H9 (cell line): Measurements from ENCODE around the gene TGFBRAP1. TPM values are rescaled to one million over a fixed set of nuclear protein-coding genes. Genes with fewer than 3 reads are reported as not detected.

Source experiments
- DNase-seq: peaks from one replicate; pipeline ENCODE4 v3.0.0-alpha.2; 2017
- H2AFZ ChIP-seq: one replicate; pipeline ENCODE4 v1.6.1; 2013; ENCODE audit warnings: mild to moderate bottlenecking, low read length, control low read depth, moderate library complexity
- H2AK5ac ChIP-seq: 2 replicates; pipeline ENCODE4 v1.6.1; 2013; ENCODE audit warnings: low read length, control low read depth, mixed read lengths; ENCODE audit not compliant: insufficient read length
- H2BK120ac ChIP-seq: one replicate; pipeline ENCODE4 v1.6.1; 2013; ENCODE audit warnings: low read depth, mild to moderate bottlenecking, low read length, control low read depth, inconsistent platforms; ENCODE audit not compliant: poor library complexity, severe bottlenecking
- H2BK12ac ChIP-seq: 2 replicates; pipeline ENCODE4 v1.6.1; 2013; ENCODE audit warnings: low read length, control low read depth, mixed read lengths, low read depth; ENCODE audit not compliant: insufficient read length
- H2BK15ac ChIP-seq: 2 replicates; pipeline ENCODE4 v1.6.1; 2013; ENCODE audit warnings: low read depth, low read length, control low read depth
- H2BK20ac ChIP-seq: one replicate; pipeline ENCODE4 v1.6.1; 2013; ENCODE audit warnings: low read depth, mild to moderate bottlenecking, low read length, control low read depth, inconsistent platforms; ENCODE audit not compliant: poor library complexity, severe bottlenecking
- H2BK5ac ChIP-seq: 2 replicates; pipeline ENCODE4 v1.6.1; 2013; ENCODE audit warnings: low read length, control low read depth, mixed read lengths; ENCODE audit not compliant: insufficient read length
- H3K14ac ChIP-seq: 2 replicates; pipeline ENCODE4 v1.6.1; 2013; ENCODE audit warnings: low read length, control low read depth; ENCODE audit not compliant: insufficient read depth
- H3K18ac ChIP-seq: 2 replicates; pipeline ENCODE4 v1.6.1; 2013; ENCODE audit warnings: low read depth, mild to moderate bottlenecking, mixed read lengths, low read length, control low read depth; ENCODE audit not compliant: insufficient read length
- H3K23ac ChIP-seq: 2 replicates; pipeline ENCODE4 v1.6.1; 2013; ENCODE audit warnings: low read length, control low read depth, mixed read lengths, low read depth; ENCODE audit not compliant: insufficient read length
- H3K23me2 ChIP-seq: 2 replicates; pipeline ENCODE4 v1.6.1; 2013; ENCODE audit warnings: low read depth, mild to moderate bottlenecking, mixed read lengths, low read length, control low read depth; ENCODE audit not compliant: insufficient read length, poor library complexity, severe bottlenecking
- H3K27ac ChIP-seq: 2 replicates; pipeline ENCODE4 v1.5.1; 2013; ENCODE audit warnings: low read length, control low read depth, mixed read lengths, low read depth; ENCODE audit not compliant: insufficient read length
- H3K27me3 ChIP-seq: 2 replicates; pipeline ENCODE4 v1.6.1; 2013; ENCODE audit warnings: low read length, control low read depth, inconsistent platforms; ENCODE audit not compliant: insufficient read depth
- H3K4ac ChIP-seq: 2 replicates; pipeline ENCODE4 v1.6.1; 2013; ENCODE audit warnings: low read depth, mild to moderate bottlenecking, control low read depth, inconsistent platforms, low read length, moderate library complexity
- H3K4me1 ChIP-seq: 2 replicates; pipeline ENCODE4 v1.6.1; 2013; ENCODE audit warnings: low read length, control low read depth, inconsistent platforms; ENCODE audit not compliant: insufficient read depth
- H3K4me2 ChIP-seq: 2 replicates; pipeline ENCODE4 v1.6.1; 2013; ENCODE audit warnings: low read length, control low read depth, mixed read lengths; ENCODE audit not compliant: insufficient read length, insufficient read depth
- H3K56ac ChIP-seq: 2 replicates; pipeline ENCODE4 v1.6.1; 2013; ENCODE audit warnings: low read depth, mild to moderate bottlenecking, mixed read lengths, low read length, control low read depth; ENCODE audit not compliant: insufficient read length
- H3K79me1 ChIP-seq: 2 replicates; pipeline ENCODE4 v1.6.1; 2013; ENCODE audit warnings: low read depth, mild to moderate bottlenecking, moderate library complexity, low read length, control low read depth, inconsistent platforms; ENCODE audit not compliant: insufficient read depth, poor library complexity, severe bottlenecking
- H3K79me2 ChIP-seq: 2 replicates; pipeline ENCODE4 v1.6.1; 2013; ENCODE audit warnings: low read length, control low read depth, inconsistent platforms; ENCODE audit not compliant: insufficient read depth
- H3K9ac ChIP-seq: 2 replicates; pipeline ENCODE4 v1.6.1; 2013; ENCODE audit warnings: low read length, control low read depth, mixed read lengths; ENCODE audit not compliant: insufficient read length; ENCODE audit errors: extremely low read depth
- H3K9me3 ChIP-seq: one replicate; pipeline ENCODE4 v1.6.1; 2013; ENCODE audit warnings: low read depth, low read length, inconsistent platforms; ENCODE audit not compliant: control insufficient read depth
- H3T11ph ChIP-seq: one replicate; pipeline ENCODE4 v1.6.1; 2013; ENCODE audit warnings: mild to moderate bottlenecking, low read length, control low read depth, inconsistent platforms
- H4K20me1 ChIP-seq: one replicate; pipeline ENCODE4 v1.6.1; 2013; ENCODE audit not compliant: control insufficient read depth, insufficient read length, insufficient read depth
- H4K5ac ChIP-seq: 2 replicates; pipeline ENCODE4 v1.6.1; 2013; ENCODE audit warnings: low read depth, mild to moderate bottlenecking, mixed read lengths, low read length, control low read depth; ENCODE audit not compliant: insufficient read length
- H4K8ac ChIP-seq: replicated peaks from 2 replicates; pipeline ENCODE4 v1.6.1; 2013; ENCODE audit warnings: low read length, control low read depth, mixed read lengths, low read depth; ENCODE audit not compliant: insufficient read length
- H4K91ac ChIP-seq: 2 replicates; pipeline ENCODE4 v1.6.1; 2013; ENCODE audit warnings: low read depth, mild to moderate bottlenecking, moderate library complexity, mixed read lengths, low read length, control low read depth; ENCODE audit not compliant: insufficient read length
- H3K27ac Mint-ChIP-seq, 3 experiments: 2 replicates in 2 of 3; 3 replicates in 1 of 3; pipeline ENCODE4 v1.8.0; 2020 to 2021; ENCODE audit warnings: mixed read lengths in 3 of 3, mild to moderate bottlenecking in 1 of 3, moderate library complexity in 1 of 3
- H3K27me3 Mint-ChIP-seq: 2 replicates; pipeline ENCODE4 v1.8.0; 2021; ENCODE audit warnings: low read depth, mild to moderate bottlenecking, moderate library complexity, mixed read lengths
- H3K36me3 Mint-ChIP-seq, 3 experiments: 2 replicates in 2 of 3; 3 replicates in 1 of 3; pipeline ENCODE4 v1.8.0; 2020 to 2021; ENCODE audit warnings: low read depth in 3 of 3, mixed read lengths in 3 of 3; ENCODE audit not compliant: insufficient read depth in 1 of 3
- H3K4me1 Mint-ChIP-seq, 2 experiments: 2 replicates each; pipeline ENCODE4 v1.8.0; 2020; ENCODE audit warnings: mixed read lengths in 2 of 2
- H3K4me3 Mint-ChIP-seq, 2 experiments: 2 replicates in 1 of 2; 3 replicates in 1 of 2; pipeline ENCODE4 v1.8.0; 2020 to 2021; ENCODE audit warnings: mild to moderate bottlenecking in 2 of 2, mixed read lengths in 2 of 2, moderate library complexity in 1 of 2
- H3K9me3 Mint-ChIP-seq, 2 experiments: 2 replicates in 1 of 2; 3 replicates in 1 of 2; pipeline ENCODE4 v1.8.0; 2020; ENCODE audit warnings: mild to moderate bottlenecking in 2 of 2, mixed read lengths in 2 of 2, moderate library complexity in 1 of 2
- total RNA-seq: library from RNA; stranded (reverse); gene quantifications from 2 replicates; pipeline ENCODE4 v1.2.1, GENCODE V29; 2021
- TF ChIP-seq, protein P1 (sequence below): fragments of 200-600 bp; sonication (generic); conservative IDR thresholded peaks from 3 replicates; pipeline ENCODE4 v1.8.0; 2021; ENCODE audit warnings: antibody characterized with exemption, mild to moderate bottlenecking

The TGFBRAP1 gene
- total RNA-seq, 1 experiment from 2014 or later, result 23.6 TPM

DNA sequence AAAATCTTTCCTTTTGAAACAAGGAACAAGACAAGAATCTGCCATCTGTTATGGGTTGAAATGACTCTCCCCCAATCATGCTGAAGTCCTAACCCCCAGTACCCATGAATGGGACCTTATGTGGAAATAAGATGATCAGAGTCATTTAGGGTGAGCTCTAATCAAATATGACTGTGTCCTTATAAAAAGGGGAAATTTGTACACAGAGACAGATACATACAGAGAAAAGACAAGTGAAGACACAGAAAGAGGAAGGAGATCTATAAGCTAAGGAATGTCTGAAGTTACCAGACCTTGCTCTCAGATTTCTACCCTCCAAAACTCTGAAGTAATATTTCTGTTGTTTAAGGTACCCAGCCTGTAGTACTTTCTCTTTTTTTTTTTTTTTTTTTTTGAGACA, 15.7 kb downstream of the TGFBRAP1 start:
- no peak overlapping the region for H4K5ac ChIP-seq
- H3K4ac ChIP-seq, result no peak overlapping the region
- H2BK12ac ChIP-seq, result no peak overlapping the region
- TF ChIP-seq, protein P1, sequence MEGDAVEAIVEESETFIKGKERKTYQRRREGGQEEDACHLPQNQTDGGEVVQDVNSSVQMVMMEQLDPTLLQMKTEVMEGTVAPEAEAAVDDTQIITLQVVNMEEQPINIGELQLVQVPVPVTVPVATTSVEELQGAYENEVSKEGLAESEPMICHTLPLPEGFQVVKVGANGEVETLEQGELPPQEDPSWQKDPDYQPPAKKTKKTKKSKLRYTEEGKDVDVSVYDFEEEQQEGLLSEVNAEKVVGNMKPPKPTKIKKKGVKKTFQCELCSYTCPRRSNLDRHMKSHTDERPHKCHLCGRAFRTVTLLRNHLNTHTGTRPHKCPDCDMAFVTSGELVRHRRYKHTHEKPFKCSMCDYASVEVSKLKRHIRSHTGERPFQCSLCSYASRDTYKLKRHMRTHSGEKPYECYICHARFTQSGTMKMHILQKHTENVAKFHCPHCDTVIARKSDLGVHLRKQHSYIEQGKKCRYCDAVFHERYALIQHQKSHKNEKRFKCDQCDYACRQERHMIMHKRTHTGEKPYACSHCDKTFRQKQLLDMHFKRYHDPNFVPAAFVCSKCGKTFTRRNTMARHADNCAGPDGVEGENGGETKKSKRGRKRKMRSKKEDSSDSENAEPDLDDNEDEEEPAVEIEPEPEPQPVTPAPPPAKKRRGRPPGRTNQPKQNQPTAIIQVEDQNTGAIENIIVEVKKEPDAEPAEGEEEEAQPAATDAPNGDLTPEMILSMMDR, result no peak
- no peak overlapping the region for H2BK15ac ChIP-seq
- no peak overlapping the region for H2BK5ac ChIP-seq
- no peak overlapping the region for H3K23ac ChIP-seq
- no peak overlapping the region for H3K18ac ChIP-seq
- H3K9me3 ChIP-seq, result no peaks in the 10 kb centered on the region
- no peaks in the 10 kb centered on the region for H3K27me3 ChIP-seq
- no peak overlapping the region for H3K9ac ChIP-seq
- H2AFZ ChIP-seq, result no peak overlapping the region
- H3K9me3 Mint-ChIP-seq, result no peaks in the 10 kb centered on the region
- H3K14ac ChIP-seq, result no peak overlapping the region
- H3K79me1 ChIP-seq, result peaks cover 5% of the 10 kb centered on the region
- H3T11ph ChIP-seq, result no peak overlapping the region
- no peaks in the 10 kb centered on the region for H4K20me1 ChIP-seq
- H4K91ac ChIP-seq, result no peak overlapping the region
- H2AK5ac ChIP-seq, result no peak overlapping the region
- H3K23me2 ChIP-seq, result no peaks in the 10 kb centered on the region
- no peak overlapping the region for H2BK120ac ChIP-seq
- DNase-seq, result no peak
- H4K8ac ChIP-seq, result no peak overlapping the region
- no peak overlapping the region for H3K56ac ChIP-seq
- no peak overlapping the region for H2BK20ac ChIP-seq
- H3K4me1 ChIP-seq, result no peaks in the 10 kb centered on the region; the same call in 1 of the 2 replicates
- H3K27ac ChIP-seq, result no peak overlapping the region
- peaks cover 0 to 4% (median 0%) of the 10 kb centered on the region in 3 experiments; a peak in 3 of 7 replicates for H3K36me3 Mint-ChIP-seq
- peaks cover 8% of the 10 kb centered on the region in 2 experiments for H3K4me1 Mint-ChIP-seq
- H3K4me3 Mint-ChIP-seq, result no peak overlapping the region
- no peaks in the 10 kb centered on the region for H3K27me3 Mint-ChIP-seq
- no peak overlapping the region for H3K4me2 ChIP-seq
- H3K27ac Mint-ChIP-seq, result no peak overlapping the region
- peaks cover 3% of the 10 kb centered on the region; the same call in 1 of the 2 replicates for H3K79me2 ChIP-seq
